Lower leg skin (tissue), 3 donors: ENCODE data around the gene NRGN.

Experiments used
- CTCF ChIP-seq, 3 donors: fragments of 450-650 bp; IDR thresholded peaks; one replicate each; pipeline ENCODE4 v1.5.1; 2016; ENCODE audit warnings: antibody characterized with exemption in 3 of 3, mild to moderate bottlenecking in 3 of 3, moderate library complexity in 2 of 3
- POLR2A ChIP-seq, 2 donors: fragments of 450-650 bp; IDR thresholded peaks; one replicate each; pipeline ENCODE4 v1.6.1; 2016 to 2017; ENCODE audit warnings: antibody characterized with exemption in 2 of 2, mild to moderate bottlenecking in 1 of 2, moderate library complexity in 1 of 2

- TF ChIP-seq POLR2A (IDR thresholded peaks at IDR 0.05) (no peak), CTCF (IDR thresholded peaks at IDR 0.05) (no peak)
Measured at GRCh38 chr11:124738713-124739478, 846 bp upstream of the NRGN start.
